Keratinocyte (primary cell): ENCODE measurements around the gene STARD4. TPM values are rescaled to one million over a fixed set of nuclear protein-coding genes. Genes with fewer than 3 reads are reported as not detected.

ENCODE experiments used
- DNase-seq: peaks from one replicate; pipeline ENCODE4 v3.0.0-alpha.2; 2011; ENCODE audit warnings: low read depth, missing footprints, low spot score
- FAIRE-seq: peaks from 2 replicates; lab custom pipeline; 2011; peaks lifted over from hg19 to GRCh38; lab: Jason Lieb, UNC
- H2AFZ ChIP-seq: 2 replicates; pipeline ENCODE4 v1.6.0; 2012; ENCODE audit warnings: low read length, control low read depth, inconsistent platforms; ENCODE audit not compliant: control insufficient read depth
- H3K27ac ChIP-seq: 2 replicates; pipeline ENCODE4 v1.5.1; 2011; ENCODE audit warnings: low read length; ENCODE audit not compliant: control insufficient read depth, insufficient read depth
- H3K27me3 ChIP-seq: 3 replicates; pipeline ENCODE4 v1.6.0; 2011; ENCODE audit warnings: low read length; ENCODE audit not compliant: control insufficient read depth, insufficient read depth; ENCODE audit errors: extremely low read depth
- H3K36me3 ChIP-seq, 2 experiments: 2 replicates in 1 of 2; 3 replicates in 1 of 2; pipeline ENCODE4 v1.5.1; 2011; ENCODE audit warnings: low read length in 2 of 2, mild to moderate bottlenecking in 1 of 2; ENCODE audit not compliant: control insufficient read depth in 2 of 2, insufficient read depth in 2 of 2; ENCODE audit errors: extremely low read depth in 1 of 2
- H3K4me1 ChIP-seq: 3 replicates; pipeline ENCODE4 v1.5.1; 2011; ENCODE audit warnings: low read length; ENCODE audit not compliant: control insufficient read depth, insufficient read depth; ENCODE audit errors: extremely low read depth
- H3K4me2 ChIP-seq: 3 replicates; pipeline ENCODE4 v1.6.0; 2011; ENCODE audit warnings: low read depth, low read length; ENCODE audit not compliant: control insufficient read depth, insufficient read depth; ENCODE audit errors: extremely low read depth
- H3K4me3 ChIP-seq, 3 experiments: fragments of 200-600 bp in 1 of 3; sonication (generic) in 1 of 3; 2 replicates in 2 of 3; 3 replicates in 1 of 3; pipeline ENCODE4 v1.5.1; 2011 to 2016; ENCODE audit warnings: low read length in 3 of 3, mild to moderate bottlenecking in 3 of 3, control low read depth in 2 of 3, inconsistent platforms in 1 of 3, low read depth in 1 of 3, mixed read lengths in 1 of 3, mixed run types in 1 of 3, moderate library complexity in 1 of 3; ENCODE audit not compliant: control insufficient read depth in 2 of 3, insufficient read depth in 2 of 3; ENCODE audit errors: extremely low read depth in 1 of 3
- H3K79me2 ChIP-seq: 2 replicates; pipeline ENCODE4 v1.6.0; 2012; ENCODE audit warnings: low read length; ENCODE audit not compliant: control insufficient read depth, insufficient read depth
- H3K9ac ChIP-seq: 3 replicates; pipeline ENCODE4 v1.6.0; 2011; ENCODE audit warnings: low read length; ENCODE audit not compliant: control insufficient read depth, insufficient read depth; ENCODE audit errors: extremely low read depth
- H3K9me1 ChIP-seq: 3 replicates; pipeline ENCODE4 v1.6.0; 2011; ENCODE audit warnings: low read length; ENCODE audit not compliant: control insufficient read depth, insufficient read depth; ENCODE audit errors: extremely low read depth
- H3K9me3 ChIP-seq: 2 replicates; pipeline ENCODE4 v1.5.1; 2012; ENCODE audit warnings: low read depth, low read length; ENCODE audit not compliant: control insufficient read depth
- H4K20me1 ChIP-seq: 3 replicates; pipeline ENCODE4 v1.6.0; 2011; ENCODE audit warnings: low read length; ENCODE audit not compliant: control insufficient read depth, insufficient read depth; ENCODE audit errors: extremely low read depth
- CTCF ChIP-seq, 3 experiments: IDR thresholded peaks in 1 of 3; conservative IDR thresholded peaks in 1 of 3; optimal IDR thresholded peaks in 1 of 3; 2 replicates in 2 of 3; 3 replicates in 1 of 3; pipeline versions ENCODE3 to v1.5.1; 2011; ENCODE audit warnings: low read length in 3 of 3, mild to moderate bottlenecking in 3 of 3, moderate library complexity in 2 of 3, control low read depth in 1 of 3, inconsistent platforms in 1 of 3; ENCODE audit not compliant: insufficient read depth in 2 of 3; ENCODE audit errors: extremely low read depth in 1 of 3
- EZH2 ChIP-seq: IDR thresholded peaks from one replicate; pipeline ENCODE4 v1.6.1; 2012; ENCODE audit warnings: inconsistent platforms, mild to moderate bottlenecking, low read length, moderate library complexity
- dilution Hi-C: fragments of 300-500 bp; cut with MboI; formaldehyde crosslinking; loops from one replicate; pipeline ENCODE4 v1.7.0; 2020; ENCODE audit warnings: low sequenced_read_pairs; ENCODE audit not compliant: extremely low pct_ligation_motif_present
- polyA plus RNA-seq, 5 experiments: library from polyadenylated mRNA; depleted of rRNA in 3 of 5; stranded (reverse) in 3 of 5; stranded (forward) in 1 of 5; unstranded in 1 of 5; fragments of >200 nt; gene quantifications; 1 replicate in 1 of 5; 2 replicates in 3 of 5; 3 replicates in 1 of 5; pipeline versions ENCODE4 v1.2.1 to v1.2.3, GENCODE V29; 2011 to 2012; ENCODE audit warnings: missing spikeins in 2 of 5, low read depth in 1 of 5, low replicate concordance in 1 of 5

STARD4 gene
- polyA plus RNA-seq, 1 donor (not counting 4 experiments of a cell fraction or from before 2014, with no cell fraction given): 86.4 TPM

- dilution Hi-C loops: no loop called here
- no peak overlapping the region for H2AFZ ChIP-seq
- H4K20me1 ChIP-seq: no peaks in the 10 kb centered on the region
- peaks cover 88% of the 10 kb centered on the region for H3K79me2 ChIP-seq
- no peak overlapping the region for H3K4me2 ChIP-seq
- TF ChIP-seq EZH2 (no peak), CTCF (optimal IDR thresholded peaks at IDR 0.05 in 1 of 3, IDR thresholded peaks at IDR 0.05 in 1 of 3, conservative IDR thresholded peaks at IDR 0.05 in 1 of 3; ENCODE audit: extremely low read depth in 1 of 3, insufficient read depth in 2 of 3, low read length in 3 of 3) (no peak)
- H3K27ac ChIP-seq: no peak overlapping the region
- H3K9me1 ChIP-seq: no peaks in the 10 kb centered on the region
- DNase-seq (no peak), FAIRE-seq (no peak)
- no peak overlapping the region for H3K9ac ChIP-seq
- peaks cover 0 to 4% of the 10 kb centered on the region in 2 experiments for H3K36me3 ChIP-seq
- peaks cover 18% of the 10 kb centered on the region for H3K4me1 ChIP-seq
- H3K27me3 ChIP-seq: no peaks in the 10 kb centered on the region
- no peak overlapping the region for H3K4me3 ChIP-seq
- no peaks in the 10 kb centered on the region for H3K9me3 ChIP-seq
Measured at GRCh38 chr5:111507276-111507675, 5.1 kb downstream of the STARD4 start.

GRCh38 chr5:111505096-111505495 is 7.2 kb downstream of the STARD4 start:
- dilution Hi-C loops: no loop called here
- Histone ChIP-seq H3K4me3 (no peak overlapping the region), H3K79me2 (peaks cover 75% of the 10 kb centered on the region), H2AFZ (no peak overlapping the region), H3K4me1 (peaks cover 18% of the 10 kb centered on the region), H3K9ac (no peak overlapping the region), H3K4me2 (no peak overlapping the region), H3K9me1 (no peaks in the 10 kb centered on the region), H3K36me3 (peaks cover 0 to 4% of the 10 kb centered on the region in 2 experiments), H3K9me3 (no peaks in the 10 kb centered on the region), H3K27me3 (no peaks in the 10 kb centered on the region), H3K27ac (no peak overlapping the region), H4K20me1 (no peaks in the 10 kb centered on the region)
- DNase-seq (no peak), FAIRE-seq (no peak)
- TF ChIP-seq CTCF (optimal IDR thresholded peaks at IDR 0.05 in 1 of 3, IDR thresholded peaks at IDR 0.05 in 1 of 3, conservative IDR thresholded peaks at IDR 0.05 in 1 of 3; ENCODE audit: extremely low read depth in 1 of 3, insufficient read depth in 2 of 3, low read length in 3 of 3): no peak
- TF ChIP-seq EZH2: no peak
